ENCODE results near the gene SPAG9. TPM values are rescaled to one million over a fixed set of nuclear protein-coding genes. Genes with fewer than 3 reads are reported as not detected.

Gene SPAG9
- total and polyA plus RNA-seq, 2 of the 8 experiments (the other 6 are each of a cell fraction or from before 2014, with no cell fraction given) = 9.8 to 63.8 TPM

DNA sequence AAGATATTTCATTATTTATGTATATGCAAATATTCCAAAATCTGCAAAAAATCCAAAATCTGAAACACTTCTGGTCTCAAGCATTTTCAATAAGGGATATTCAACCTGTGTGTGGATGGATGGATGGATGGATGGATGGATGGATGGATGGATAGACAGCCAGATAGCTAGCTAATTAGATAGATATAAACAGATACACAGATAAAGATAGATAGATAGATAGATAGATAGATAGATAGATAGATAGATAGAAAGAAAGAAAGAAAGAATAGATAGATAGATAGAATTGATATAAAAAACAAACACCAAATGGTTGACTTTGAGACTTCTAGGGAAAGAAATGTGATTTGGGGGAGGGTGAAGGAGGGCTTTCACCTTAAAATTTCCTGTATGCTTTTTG, 139.4 kb downstream of the SPAG9 start:
- Histone ChIP-seq H2BK5ac (ENCODE audit: low read depth, low read length) (no peak overlapping the region), H3K79me1 (ENCODE audit: low read depth, low read length) (no peaks in the 10 kb centered on the region)
- FAIRE-seq = no peak
- TF ChIP-seq ATF2 (IDR thresholded peaks at IDR 0.05; ENCODE audit: low read length) (no peak), EP300 (IDR thresholded peaks at IDR 0.05; ENCODE audit: borderline replicate concordance in 1 of 2, low read depth in 2 of 2, low read length in 2 of 2) (no peak), USF2 (IDR thresholded peaks at IDR 0.05; ENCODE audit: low read length) (no peak), POLR2A (IDR thresholded peaks at IDR 0.05; ENCODE audit: control extremely low read depth in 1 of 2, low read depth in 2 of 2, low read length in 2 of 2) (no peak), HDAC6 (IDR thresholded peaks at IDR 0.05; ENCODE audit: low read depth, low read length) (no peak), TAF1 (IDR thresholded peaks at IDR 0.05; ENCODE audit: low read depth, low read length) (no peak), SUZ12 (IDR thresholded peaks at IDR 0.05; ENCODE audit: low read length) (no peak), TEAD4 (IDR thresholded peaks at IDR 0.05; ENCODE audit: low read depth, low read length) (no peak)
- TF ChIP-seq, protein P1, sequence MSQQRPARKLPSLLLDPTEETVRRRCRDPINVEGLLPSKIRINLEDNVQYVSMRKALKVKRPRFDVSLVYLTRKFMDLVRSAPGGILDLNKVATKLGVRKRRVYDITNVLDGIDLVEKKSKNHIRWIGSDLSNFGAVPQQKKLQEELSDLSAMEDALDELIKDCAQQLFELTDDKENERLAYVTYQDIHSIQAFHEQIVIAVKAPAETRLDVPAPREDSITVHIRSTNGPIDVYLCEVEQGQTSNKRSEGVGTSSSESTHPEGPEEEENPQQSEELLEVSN (IDR thresholded peaks at IDR 0.05) = no peak

More for the DNA sequence above, 139.4 kb downstream of the SPAG9 start:
- no peak for DNase-seq (ENCODE audit: low read depth in 1 of 2, low spot score in 2 of 2)
- Histone ChIP-seq H2BK15ac (ENCODE audit: low read length) (no peak overlapping the region), H3K4ac (replicated peaks; ENCODE audit: insufficient read length, low read depth, low read length) (no peak overlapping the region), H3K9me3 (ENCODE audit: insufficient read depth in 2 of 2, low read depth in 1 of 2, low read length in 1 of 2) (no peaks in the 10 kb centered on the region), H3K27me3 (replicated peaks in 1 of 4; ENCODE audit: control insufficient read depth in 3 of 4, extremely low read depth in 1 of 4, insufficient read depth in 3 of 4, low read length in 3 of 4) (no peaks in the 10 kb centered on the region), H3K4me2 (ENCODE audit: insufficient read depth in 1 of 2, low read depth in 2 of 2, low read length in 2 of 2) (no peak overlapping the region), H3K18ac (ENCODE audit: extremely low read depth, low read length) (no peak overlapping the region), H2AK5ac (ENCODE audit: low read depth, low read length) (no peak overlapping the region), H3K23ac (ENCODE audit: insufficient read length) (no peak overlapping the region), H3K9ac (replicated peaks in 1 of 4; ENCODE audit: extremely low read depth in 1 of 4, low read depth in 3 of 4, low read length in 3 of 4) (no peak overlapping the region), H4K5ac (ENCODE audit: insufficient read length, low read depth, low read length) (no peak overlapping the region), H2BK20ac (ENCODE audit: low read length) (no peak overlapping the region), H2BK120ac (replicated peaks; ENCODE audit: low read depth, low read length) (no peak overlapping the region), H3K36me3 (ENCODE audit: control insufficient read depth in 2 of 4, insufficient read depth in 4 of 4, low read length in 3 of 4) (peaks cover 7 to 59% (median 18%) of the 10 kb centered on the region in 4 experiments; a peak in 7 of 8 replicates), H2AFZ (ENCODE audit: low read length) (no peak overlapping the region), H4K91ac (replicated peaks; ENCODE audit: insufficient read length, low read length) (no peak overlapping the region), H3K14ac (ENCODE audit: insufficient read length) (no peak overlapping the region), H4K8ac (ENCODE audit: extremely low read depth, insufficient read depth, low read length) (no peak overlapping the region), H3K4me1 (replicated peaks in 1 of 4; ENCODE audit: control insufficient read depth in 3 of 4, insufficient read depth in 4 of 4, low read length in 3 of 4) (no peaks in the 10 kb centered on the region), H3K27ac (ENCODE audit: low read depth, low read length) (no peak overlapping the region), H3K23me2 (ENCODE audit: low read depth, low read length) (no peaks in the 10 kb centered on the region), H3K79me2 (ENCODE audit: control insufficient read depth in 1 of 2, insufficient read depth in 2 of 2, low read length in 2 of 2) (no peaks in the 10 kb centered on the region), H4K20me1 (replicated peaks in 1 of 2; ENCODE audit: control insufficient read depth in 1 of 2, insufficient read depth in 2 of 2, low read length in 2 of 2) (no peaks in the 10 kb centered on the region), H3K4me3 (ENCODE audit: extremely low read depth in 1 of 4, insufficient read depth in 2 of 4, low read depth in 3 of 4, low read length in 4 of 4) (no peak overlapping the region), H2BK12ac (ENCODE audit: low read depth, low read length) (no peak overlapping the region), H3K56ac (replicated peaks; ENCODE audit: insufficient read length, low read depth, low read length) (no peak overlapping the region)
- POLR2A ChIA-PET (ENCODE audit: partially characterized antibody) = no interaction called here
- CTCF ChIA-PET (ENCODE audit: partially characterized antibody) = interaction anchor here (0.7 kb wide), 1 partner anchor 15 kb away, joined by 3 read pairs; no protein-coding TSS in a partner anchor

Measured in H1 (cell line).